GM18511 (cell line): ENCODE measurements around the gene COL23A1.

Experiments
- ATAC-seq: cut with Tn5 transposase; IDR thresholded peaks from one replicate; pipeline ENCODE4 v1.9.1; 2021; ENCODE audit warnings: mild to moderate bottlenecking, moderate library complexity; ENCODE audit not compliant: unreplicated experiment

The COL23A1 gene

GRCh38 chr5:178413988-178414387 lies 176.2 kb downstream of the COL23A1 start:
- ATAC-seq = no peak

- ATAC-seq = no peak
Observed at GRCh38 chr5:178411083-178411482, 179.1 kb downstream of the COL23A1 start.

- ATAC-seq = no peak
Observed at GRCh38 chr5:178407646-178408045, 182.5 kb downstream of the COL23A1 start.

GRCh38 chr5:178404987-178405386 lies 185.2 kb downstream of the COL23A1 start:
- no peak for ATAC-seq

- no peak for ATAC-seq
Observed at GRCh38 chr5:178403956-178404600, 186.1 kb downstream of the COL23A1 start.

- no peak for ATAC-seq
Observed at GRCh38 chr5:178403351-178403750, 186.8 kb downstream of the COL23A1 start.

GRCh38 chr5:178399701-178400095 lies 190.5 kb downstream of the COL23A1 start:
- ATAC-seq = no peak

GRCh38 chr5:178398901-178399700 lies 191.1 kb downstream of the COL23A1 start:
- ATAC-seq = no peak

GRCh38 chr5:178396796-178397720 lies 193.1 kb downstream of the COL23A1 start:
- no peak for ATAC-seq

- ATAC-seq = no peak
Observed at GRCh38 chr5:178394074-178394473, 196.1 kb downstream of the COL23A1 start.

GRCh38 chr5:178392931-178393394 lies 197.2 kb downstream of the COL23A1 start:
- no peak for ATAC-seq

GRCh38 chr5:178392386-178392785 lies 197.8 kb downstream of the COL23A1 start:
- ATAC-seq = no peak

- ATAC-seq = no peak
Observed at GRCh38 chr5:178391480-178391879, 198.7 kb downstream of the COL23A1 start.

GRCh38 chr5:178389796-178390195 lies 200.4 kb downstream of the COL23A1 start:
- ATAC-seq = no peak

- ATAC-seq = no peak
Observed at GRCh38 chr5:178389026-178389729, 201.0 kb downstream of the COL23A1 start.

GRCh38 chr5:178388386-178389025 lies 201.7 kb downstream of the COL23A1 start:
- no peak for ATAC-seq

- ATAC-seq = no peak
Observed at GRCh38 chr5:178387856-178388190, 202.4 kb downstream of the COL23A1 start.

- ATAC-seq = no peak
Observed at GRCh38 chr5:178387061-178387855, 202.9 kb downstream of the COL23A1 start.

- ATAC-seq = no peak
Observed at GRCh38 chr5:178386336-178386931, 203.8 kb downstream of the COL23A1 start.
